ENCODE measurements around the gene DNAH17.

Gene DNAH17

GRCh38 chr17:78477913-78478756 lies 99.1 kb downstream of the DNAH17 start:
- ATAC-seq = no peak
- TF ChIP-seq GLIS3 (CRISPR knock-in tag; IDR thresholded peaks at IDR 0.05) (no peak), ZNF8 (CRISPR knock-in tag; IDR thresholded peaks at IDR 0.05) (no peak), OSR1 (CRISPR knock-in tag; IDR thresholded peaks at IDR 0.05) (no peak), TSHZ2 (CRISPR knock-in tag; IDR thresholded peaks at IDR 0.05) (no peak), ZNF565 (CRISPR knock-in tag; conservative IDR thresholded peaks at IDR 0.05; ENCODE audit: low read depth) (no peak), SNAI2 (CRISPR knock-in tag; IDR thresholded peaks at IDR 0.05) (no peak), ZNF70 (CRISPR knock-in tag; IDR thresholded peaks at IDR 0.05) (no peak), TCF4 (CRISPR knock-in tag; IDR thresholded peaks at IDR 0.05; ENCODE audit: borderline replicate concordance) (no peak), POU6F1 (CRISPR knock-in tag; IDR thresholded peaks at IDR 0.05; ENCODE audit: borderline replicate concordance, low read depth) (no peak), PPARA (CRISPR knock-in tag; IDR thresholded peaks at IDR 0.05; ENCODE audit: borderline replicate concordance) (no peak), BACH2 (CRISPR knock-in tag; IDR thresholded peaks at IDR 0.05; ENCODE audit: borderline replicate concordance) (no peak), TOX (CRISPR knock-in tag; IDR thresholded peaks at IDR 0.05; ENCODE audit: borderline replicate concordance) (no peak)

- ATAC-seq = no peak
- no peak for TF ChIP-seq ZFP3 (CRISPR knock-in tag; IDR thresholded peaks at IDR 0.05)
Measured at GRCh38 chr17:78476973-78477372, 100.2 kb downstream of the DNAH17 start.

GRCh38 chr17:78476149-78476548 lies 101.0 kb downstream of the DNAH17 start:
- no peak for ATAC-seq
- no peak for TF ChIP-seq CSDC2 (CRISPR knock-in tag; IDR thresholded peaks at IDR 0.05)
- TF ChIP-seq ZNF8 (CRISPR knock-in tag; IDR thresholded peaks at IDR 0.05) = no peak
- no peak for TF ChIP-seq ZC3H10 (CRISPR knock-in tag; IDR thresholded peaks at IDR 0.05)
- TF ChIP-seq ARNTL (CRISPR knock-in tag; IDR thresholded peaks at IDR 0.05; ENCODE audit: borderline replicate concordance, low read depth) = no peak
- no peak for TF ChIP-seq TCF4 (CRISPR knock-in tag; IDR thresholded peaks at IDR 0.05; ENCODE audit: borderline replicate concordance)
- no peak for TF ChIP-seq CREB5 (CRISPR knock-in tag; IDR thresholded peaks at IDR 0.05; ENCODE audit: low read depth)
- TF ChIP-seq ZNF70 (CRISPR knock-in tag; IDR thresholded peaks at IDR 0.05) = no peak
- no peak for TF ChIP-seq TOX (CRISPR knock-in tag; IDR thresholded peaks at IDR 0.05; ENCODE audit: borderline replicate concordance)
- TF ChIP-seq OSR1 (CRISPR knock-in tag; IDR thresholded peaks at IDR 0.05) = no peak
- TF ChIP-seq RARB (CRISPR knock-in tag; IDR thresholded peaks at IDR 0.05) = no peak
- TF ChIP-seq CSRNP3 (CRISPR knock-in tag; IDR thresholded peaks at IDR 0.05) = no peak
- no peak for TF ChIP-seq PPARA (CRISPR knock-in tag; IDR thresholded peaks at IDR 0.05; ENCODE audit: borderline replicate concordance)
- TF ChIP-seq POU6F1 (CRISPR knock-in tag; IDR thresholded peaks at IDR 0.05; ENCODE audit: borderline replicate concordance, low read depth) = no peak
- TF ChIP-seq ISL1 (CRISPR knock-in tag; IDR thresholded peaks at IDR 0.05) = no peak

Data from SK-N-SH treated with all-trans-retinoic acid at 6 μM for 48 hours (cell line).